ENCODE measurements around the gene ST8SIA1.

Gene ST8SIA1

GRCh38 chr12:22264380-22264779, 70.1 kb downstream of the ST8SIA1 start:
- no peaks in the 10 kb centered on the region for H3F3A ChIP-seq (ENCODE audit: control insufficient read depth, insufficient read depth)
- H3K9me2 ChIP-seq (replicated peaks; ENCODE audit: control insufficient read depth, low read length), result no peaks in the 10 kb centered on the region
- H3K79me2 ChIP-seq (ENCODE audit: control insufficient read depth, low read length), result no peaks in the 10 kb centered on the region
- H3K36me3 ChIP-seq (ENCODE audit: control insufficient read depth, low read length), result no peaks in the 10 kb centered on the region
- no peak overlapping the region for H3K4me2 ChIP-seq (ENCODE audit: low read length)
- H3K9me3 ChIP-seq (ENCODE audit: control insufficient read depth, insufficient read depth, low read length), result no peaks in the 10 kb centered on the region
- TF ChIP-seq CTCF (IDR thresholded peaks at IDR 0.05; ENCODE audit: low read depth, low read length, poor library complexity, severe bottlenecking), result no peak
- no peak for TF ChIP-seq EZH2phosphoT487 (IDR thresholded peaks at IDR 0.05; ENCODE audit: borderline replicate concordance, low read length)
- H3K27me3 ChIP-seq (ENCODE audit: control insufficient read depth, low read length), result no peaks in the 10 kb centered on the region
- no peak overlapping the region for H3K4me3 ChIP-seq (ENCODE audit: low read length)
- H4K20me1 ChIP-seq (ENCODE audit: control insufficient read depth, insufficient read depth, low read depth, low read length), result no peaks in the 10 kb centered on the region
- no peak overlapping the region for H3K27ac ChIP-seq (ENCODE audit: low read depth, low read length)
- no peaks in the 10 kb centered on the region for H3K4me1 ChIP-seq (ENCODE audit: control insufficient read depth, low read length)

DNA sequence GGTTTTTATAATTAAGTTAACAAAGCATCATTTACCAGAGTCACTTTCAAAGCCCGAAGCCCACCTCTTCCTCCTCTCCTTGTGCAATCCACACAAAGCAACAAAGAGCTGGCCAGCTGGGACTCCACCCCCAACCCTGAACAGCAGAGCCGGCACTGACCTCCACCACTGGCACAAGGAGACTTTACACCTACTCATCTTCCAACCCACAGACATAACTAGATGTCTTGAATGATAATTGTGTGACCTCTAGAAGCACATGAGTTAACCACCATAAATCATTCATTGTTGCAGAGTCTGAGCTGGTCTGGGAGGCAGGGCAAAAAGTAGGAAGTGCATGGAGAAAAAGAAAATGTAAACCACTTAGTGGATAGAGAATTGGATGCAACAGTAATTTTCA, 72.2 kb downstream of the ST8SIA1 start:
- no peak overlapping the region for H3K27ac ChIP-seq (ENCODE audit: low read depth, low read length)
- H3K79me2 ChIP-seq (ENCODE audit: control insufficient read depth, low read length), result no peaks in the 10 kb centered on the region
- H4K20me1 ChIP-seq (ENCODE audit: control insufficient read depth, insufficient read depth, low read depth, low read length), result no peaks in the 10 kb centered on the region
- no peaks in the 10 kb centered on the region for H3K36me3 ChIP-seq (ENCODE audit: control insufficient read depth, low read length)
- no peak overlapping the region for H3K4me3 ChIP-seq (ENCODE audit: low read length)
- no peaks in the 10 kb centered on the region for H3K4me1 ChIP-seq (ENCODE audit: control insufficient read depth, low read length)
- H3K9me3 ChIP-seq (ENCODE audit: control insufficient read depth, insufficient read depth, low read length), result no peaks in the 10 kb centered on the region
- TF ChIP-seq EZH2phosphoT487 (IDR thresholded peaks at IDR 0.05; ENCODE audit: borderline replicate concordance, low read length), result no peak
- no peak for TF ChIP-seq CTCF (IDR thresholded peaks at IDR 0.05; ENCODE audit: low read depth, low read length, poor library complexity, severe bottlenecking)
- no peaks in the 10 kb centered on the region for H3K9me2 ChIP-seq (replicated peaks; ENCODE audit: control insufficient read depth, low read length)
- H3K4me2 ChIP-seq (ENCODE audit: low read length), result no peak overlapping the region
- no peaks in the 10 kb centered on the region for H3F3A ChIP-seq (ENCODE audit: control insufficient read depth, insufficient read depth)
- no peaks in the 10 kb centered on the region for H3K27me3 ChIP-seq (ENCODE audit: control insufficient read depth, low read length)

DNA sequence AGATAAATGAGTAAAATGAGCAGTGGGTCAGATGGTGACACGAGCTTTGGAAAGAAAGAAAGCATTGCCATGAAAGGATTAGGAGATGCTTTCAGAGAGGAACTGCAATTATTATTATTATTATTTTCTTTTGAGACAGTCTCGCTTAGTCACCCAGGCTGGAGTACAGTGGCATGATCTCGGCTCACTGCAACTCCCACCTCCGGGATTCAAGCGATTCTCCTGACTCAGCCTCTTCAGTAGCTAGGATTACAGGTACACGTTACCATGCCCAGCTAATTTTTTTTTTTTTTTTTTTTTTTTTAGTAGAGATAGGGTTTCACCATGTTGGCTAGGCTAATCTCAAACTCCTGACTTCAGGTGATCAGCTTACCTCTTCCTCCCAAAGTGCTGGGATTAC, 77.4 kb downstream of the ST8SIA1 start:
- H3K79me2 ChIP-seq (ENCODE audit: control insufficient read depth, low read length), result no peaks in the 10 kb centered on the region
- H3K27me3 ChIP-seq (ENCODE audit: control insufficient read depth, low read length), result no peaks in the 10 kb centered on the region
- no peaks in the 10 kb centered on the region for H3F3A ChIP-seq (ENCODE audit: control insufficient read depth, insufficient read depth)
- H3K9me3 ChIP-seq (ENCODE audit: control insufficient read depth, insufficient read depth, low read length), result no peaks in the 10 kb centered on the region
- no peak overlapping the region for H3K27ac ChIP-seq (ENCODE audit: low read depth, low read length)
- H3K36me3 ChIP-seq (ENCODE audit: control insufficient read depth, low read length), result no peaks in the 10 kb centered on the region
- no peaks in the 10 kb centered on the region for H4K20me1 ChIP-seq (ENCODE audit: control insufficient read depth, insufficient read depth, low read depth, low read length)
- no peaks in the 10 kb centered on the region for H3K4me1 ChIP-seq (ENCODE audit: control insufficient read depth, low read length)
- no peak overlapping the region for H3K4me3 ChIP-seq (ENCODE audit: low read length)
- H3K4me2 ChIP-seq (ENCODE audit: low read length), result no peak overlapping the region
- TF ChIP-seq CTCF (IDR thresholded peaks at IDR 0.05; ENCODE audit: low read depth, low read length, poor library complexity, severe bottlenecking), result no peak
- no peak for TF ChIP-seq EZH2phosphoT487 (IDR thresholded peaks at IDR 0.05; ENCODE audit: borderline replicate concordance, low read length)
- no peaks in the 10 kb centered on the region for H3K9me2 ChIP-seq (replicated peaks; ENCODE audit: control insufficient read depth, low read length)

- Histone ChIP-seq H4K20me1 (ENCODE audit: control insufficient read depth, insufficient read depth, low read depth, low read length) (no peaks in the 10 kb centered on the region), H3K4me1 (ENCODE audit: control insufficient read depth, low read length) (no peaks in the 10 kb centered on the region), H3K4me2 (ENCODE audit: low read length) (no peak overlapping the region), H3K27me3 (ENCODE audit: control insufficient read depth, low read length) (no peaks in the 10 kb centered on the region), H3K4me3 (ENCODE audit: low read length) (no peak overlapping the region), H3K27ac (ENCODE audit: low read depth, low read length) (no peak overlapping the region), H3K9me2 (replicated peaks; ENCODE audit: control insufficient read depth, low read length) (no peaks in the 10 kb centered on the region), H3K79me2 (ENCODE audit: control insufficient read depth, low read length) (no peaks in the 10 kb centered on the region), H3K36me3 (ENCODE audit: control insufficient read depth, low read length) (no peaks in the 10 kb centered on the region), H3F3A (ENCODE audit: control insufficient read depth, insufficient read depth) (no peaks in the 10 kb centered on the region), H3K9me3 (ENCODE audit: control insufficient read depth, insufficient read depth, low read length) (no peaks in the 10 kb centered on the region)
- TF ChIP-seq CTCF (IDR thresholded peaks at IDR 0.05; ENCODE audit: low read depth, low read length, poor library complexity, severe bottlenecking), result no peak
- no peak for TF ChIP-seq EZH2phosphoT487 (IDR thresholded peaks at IDR 0.05; ENCODE audit: borderline replicate concordance, low read length)
Observed at GRCh38 chr12:22256605-22257004, 77.9 kb downstream of the ST8SIA1 start.
